NT2/D1 (cell line): Measurements from ENCODE around the gene PDS5B.

ENCODE experiments used
- YY1 ChIP-seq: IDR thresholded peaks from 2 replicates; pipeline ENCODE4 v1.6.1; 2011; ENCODE audit not compliant: insufficient read length, insufficient read depth
- ZNF274 ChIP-seq: IDR thresholded peaks from 2 replicates; pipeline ENCODE4 v1.6.1; 2011; ENCODE audit warnings: mild to moderate bottlenecking, low read depth, low read length

DNA sequence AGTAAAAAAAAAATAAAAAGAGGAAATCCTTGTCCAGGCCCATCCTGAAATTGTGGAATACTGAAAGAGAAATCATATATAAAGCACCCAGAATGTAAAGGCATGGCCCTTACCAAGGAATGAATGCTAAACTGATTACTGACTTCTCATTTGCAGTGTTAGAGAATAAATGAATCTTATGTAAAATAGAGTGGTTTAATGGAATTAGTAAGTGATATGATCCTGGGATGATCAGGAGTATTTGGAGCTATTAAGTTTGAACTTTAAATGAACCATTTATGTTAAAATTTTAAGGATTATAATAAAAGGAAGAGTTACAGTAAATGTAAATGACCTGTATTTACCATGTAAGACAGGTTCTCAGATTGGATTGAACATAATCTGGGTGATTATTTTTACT lies 75.4 kb downstream of the PDS5B start:
- TF ChIP-seq YY1 (no peak), ZNF274 (no peak)
